Bronchial epithelial cell (primary cell): Measurements from ENCODE around the gene CALML6. TPM values are rescaled to one million over a fixed set of nuclear protein-coding genes. Genes with fewer than 3 reads are reported as not detected.
A peak's percentile ranks its signal among the peaks of the same experiment; 100 is the strongest.

Source experiments
- DNase-seq: peaks from one replicate; pipeline ENCODE4 v3.0.0-alpha.2; 2010; ENCODE audit warnings: low read depth
- FAIRE-seq: peaks from 2 replicates; lab custom pipeline; 2011; peaks lifted over from hg19 to GRCh38; lab: Jason Lieb, UNC
- H3K27me3 ChIP-seq: 2 replicates; pipeline ENCODE4 v1.5.1; 2011; ENCODE audit warnings: low read length; ENCODE audit not compliant: control insufficient read depth, insufficient read depth
- H3K36me3 ChIP-seq: 2 replicates; pipeline ENCODE4 v1.5.1; 2011; ENCODE audit warnings: low read length; ENCODE audit not compliant: control insufficient read depth, insufficient read depth
- H3K4me3 ChIP-seq: 2 replicates; pipeline ENCODE4 v1.5.1; 2011; ENCODE audit warnings: mild to moderate bottlenecking, low read depth, low read length, control low read depth
- CTCF ChIP-seq: IDR thresholded peaks from 2 replicates; pipeline ENCODE4 v1.5.1; 2011; ENCODE audit warnings: mild to moderate bottlenecking, moderate library complexity, low read length, control low read depth, inconsistent platforms; ENCODE audit not compliant: insufficient read depth, severe bottlenecking
- total RNA-seq: library from RNA; depleted of rRNA; stranded (reverse); fragments of >200 nt; gene quantifications from 2 replicates; pipeline ENCODE4 v1.2.1, GENCODE V29; 2014

Gene CALML6
- total RNA-seq, 1 donor from 2014 or later: under 0.01 TPM

- Histone ChIP-seq H3K36me3 (no peaks in the 10 kb centered on the region), H3K27me3 (peaks cover 2% of the 10 kb centered on the region), H3K4me3 (no peak overlapping the region)
- TF ChIP-seq CTCF: no peak
- DNase-seq (no peak), FAIRE-seq (no peak)
Observed at GRCh38 chr1:1893997-1894353, 21.1 kb upstream of the CALML6 start.

DNA sequence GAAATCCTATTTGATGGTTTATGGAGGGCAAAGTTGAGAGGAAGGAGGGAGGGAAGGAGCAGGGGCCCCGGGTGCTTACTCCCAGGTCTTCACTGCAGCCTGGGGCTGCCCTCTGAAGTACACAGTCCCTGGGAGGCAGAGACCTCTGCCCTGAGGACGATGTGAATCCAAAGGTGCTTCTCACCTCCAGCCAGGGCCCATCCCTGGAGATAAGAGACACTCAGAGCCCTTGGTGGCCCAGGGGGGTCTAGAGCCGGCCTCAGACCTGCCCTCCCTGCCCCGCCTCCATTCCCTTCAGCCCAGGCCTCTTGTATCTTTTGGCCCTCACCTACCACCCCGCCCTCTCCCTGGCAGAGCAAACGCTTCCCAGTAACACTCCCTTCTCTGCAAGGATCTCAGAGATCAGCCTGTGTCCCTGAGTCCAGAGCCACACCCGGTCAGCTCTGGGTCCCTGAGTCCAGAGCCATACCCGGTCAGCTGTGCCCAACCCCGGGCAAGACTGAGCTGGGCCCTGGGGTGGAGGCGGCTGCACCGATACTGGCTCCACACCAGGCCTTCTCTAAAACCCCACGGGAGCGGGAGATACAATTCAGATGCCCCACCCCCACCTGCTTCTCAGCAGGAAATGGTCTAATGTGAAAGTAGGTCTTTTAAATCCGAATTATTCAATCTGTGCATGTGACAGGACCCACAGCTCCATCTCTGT is 20.6 kb upstream of the CALML6 start:
- FAIRE-seq (no peak), DNase-seq (no peak)
- H3K36me3 ChIP-seq: no peaks in the 10 kb centered on the region
- H3K4me3 ChIP-seq: no peak overlapping the region
- peaks cover 2% of the 10 kb centered on the region for H3K27me3 ChIP-seq
- TF ChIP-seq CTCF: no peak

DNA sequence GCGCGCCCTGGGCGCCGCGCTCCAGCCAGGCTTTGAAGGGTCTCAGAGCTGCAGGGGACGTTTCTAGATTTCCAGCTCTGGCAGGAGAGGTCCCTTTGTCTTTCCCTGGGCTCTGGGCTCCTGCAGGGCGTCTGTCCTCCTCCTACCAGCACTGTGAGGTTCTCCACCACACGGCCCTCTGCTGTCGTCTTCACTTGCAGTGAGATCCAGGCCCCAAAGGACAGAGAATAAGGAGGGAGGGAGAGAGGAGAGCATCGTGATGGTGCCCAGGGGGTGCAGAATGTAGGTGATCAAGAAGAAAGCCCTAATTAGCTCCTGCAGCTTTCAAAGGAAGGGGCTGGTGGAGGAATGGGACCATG is 20.0 kb upstream of the CALML6 start:
- Histone ChIP-seq H3K4me3 (no peak overlapping the region), H3K36me3 (no peaks in the 10 kb centered on the region), H3K27me3 (peaks cover 2% of the 10 kb centered on the region)
- DNase-seq: no peak
- FAIRE-seq: no peak
- no peak for TF ChIP-seq CTCF

DNA sequence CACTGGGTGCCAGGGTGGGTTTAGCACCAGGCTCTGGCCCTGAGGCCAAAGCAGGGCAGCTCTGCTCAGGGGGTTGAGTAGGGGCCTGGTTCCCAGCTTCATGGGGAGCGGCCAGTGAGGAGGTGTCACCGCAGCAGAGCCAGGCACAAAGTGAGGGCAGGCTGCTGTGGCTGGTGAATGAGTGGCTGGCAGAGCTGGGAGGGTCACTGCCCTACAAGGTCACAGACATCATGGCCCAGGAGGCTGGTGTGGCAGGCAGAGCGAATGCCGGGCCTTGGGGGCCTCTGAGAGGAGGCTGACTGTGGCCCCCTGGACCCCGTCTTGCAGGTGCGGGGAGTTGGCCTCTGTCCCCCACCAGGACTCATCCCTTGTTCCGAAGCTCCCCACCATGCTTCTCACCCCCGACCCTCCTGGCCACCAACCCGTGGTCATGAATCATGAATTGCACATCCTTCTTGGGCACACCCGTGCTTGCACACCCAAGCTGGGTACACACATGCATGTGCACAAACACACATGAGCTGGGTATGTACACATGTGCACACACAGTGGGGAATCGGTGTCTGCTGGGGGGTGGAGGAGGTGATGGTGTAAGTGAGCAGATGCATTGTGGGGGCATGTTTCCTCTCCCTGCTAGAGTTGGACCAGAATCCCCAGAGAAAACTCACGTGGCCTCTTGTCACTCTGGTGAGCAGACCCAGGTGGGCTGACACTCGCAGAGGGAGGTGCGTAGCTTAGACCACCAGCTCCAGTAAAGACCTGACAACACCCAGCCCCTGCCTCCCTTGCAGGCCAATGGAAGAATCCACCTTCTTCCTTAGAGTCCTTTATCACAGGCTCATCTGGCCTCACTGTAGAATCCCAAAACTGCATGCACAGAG is 19.4 kb upstream of the CALML6 start:
- FAIRE-seq: no peak
- no peak for DNase-seq
- no peak overlapping the region for H3K4me3 ChIP-seq
- H3K27me3 ChIP-seq: peaks cover 2% of the 10 kb centered on the region
- no peak for TF ChIP-seq CTCF
- H3K36me3 ChIP-seq: no peaks in the 10 kb centered on the region

DNA sequence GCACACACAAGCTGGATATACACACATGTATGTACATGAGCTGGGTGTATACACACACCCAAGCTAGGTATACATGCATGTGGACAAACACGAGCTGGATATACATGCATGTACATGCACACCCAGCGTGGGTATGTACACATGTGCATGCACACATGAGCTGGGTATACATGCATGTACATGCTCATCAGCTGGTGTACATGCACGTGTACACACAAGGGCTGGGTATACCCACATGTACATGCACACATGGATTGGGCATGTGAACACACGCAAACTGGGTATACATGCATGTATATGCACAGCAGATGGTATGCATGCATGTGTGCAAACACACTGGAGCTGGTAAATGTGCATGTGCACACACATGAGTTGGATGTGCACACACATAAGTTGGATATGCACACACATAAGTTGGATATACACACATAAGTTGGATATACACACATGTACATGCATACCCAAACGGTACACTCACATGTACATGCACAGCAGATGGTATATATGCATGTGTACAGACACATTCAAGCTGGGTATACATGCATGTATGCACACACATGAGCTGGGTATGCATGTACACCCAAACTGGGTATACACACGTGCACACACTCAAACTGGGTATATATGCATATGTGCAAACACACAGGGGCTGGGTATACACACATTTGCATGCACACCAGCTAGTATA is 16.7 kb upstream of the CALML6 start:
- Histone ChIP-seq H3K27me3 (peaks cover 2% of the 10 kb centered on the region), H3K4me3 (no peak overlapping the region), H3K36me3 (no peaks in the 10 kb centered on the region)
- TF ChIP-seq CTCF: no peak
- FAIRE-seq (peak; percentile 94), DNase-seq (no peak)
